ENCODE data around the gene CLSTN2.

DNA sequence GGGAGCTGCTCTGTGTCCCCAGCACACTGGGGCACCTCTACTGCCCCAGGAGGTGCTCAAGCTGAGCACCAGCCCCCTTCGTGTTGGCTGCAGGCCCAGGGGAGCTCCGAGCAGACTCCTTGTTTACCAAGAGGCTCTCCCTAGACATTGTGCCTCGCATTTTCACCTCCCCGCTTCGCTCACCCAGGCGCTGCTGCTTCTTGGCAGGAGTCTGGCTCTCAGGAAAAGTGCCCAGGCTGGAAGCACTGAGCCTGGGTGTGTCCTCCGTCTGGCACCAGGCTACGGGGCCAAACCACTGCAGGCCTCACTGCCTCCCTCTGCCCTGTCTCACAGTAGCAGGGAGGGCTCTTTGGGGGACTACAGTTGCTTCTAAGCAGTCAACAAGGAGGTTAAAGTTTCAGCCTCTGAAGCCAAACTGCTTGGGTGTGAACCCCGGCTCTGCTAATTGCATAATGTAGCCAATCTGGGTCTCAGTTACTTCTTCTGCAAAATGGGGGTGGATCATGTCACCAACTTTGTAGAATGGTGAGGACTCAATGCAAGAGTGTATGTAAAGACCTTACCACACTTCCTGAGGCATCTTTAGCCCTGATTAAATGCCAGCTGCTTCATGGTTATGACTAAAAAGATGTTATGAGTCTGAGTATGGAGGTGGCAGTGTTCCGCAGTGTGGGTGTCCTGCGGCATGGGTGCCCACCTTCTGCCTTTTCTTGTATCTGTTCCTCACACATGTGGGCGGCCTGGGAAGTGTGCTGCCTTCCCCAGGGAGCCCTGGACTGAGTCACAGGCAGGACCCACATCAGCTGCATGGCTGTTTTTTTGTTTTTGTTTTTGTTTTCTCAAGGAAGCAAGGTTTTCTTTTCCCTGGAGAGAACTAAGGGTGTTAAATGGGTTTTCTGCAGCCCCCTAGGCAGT lies 88.9 kb downstream of the CLSTN2 start:
- TF ChIP-seq POLR2A (IDR thresholded peaks at IDR 0.05; ENCODE audit: control extremely low read depth in 1 of 2, low read depth in 2 of 2, low read length in 2 of 2) (no peak), NRF1 (IDR thresholded peaks at IDR 0.05; ENCODE audit: low read depth, low read length) (no peak)
- TF ChIP-seq, protein P1, sequence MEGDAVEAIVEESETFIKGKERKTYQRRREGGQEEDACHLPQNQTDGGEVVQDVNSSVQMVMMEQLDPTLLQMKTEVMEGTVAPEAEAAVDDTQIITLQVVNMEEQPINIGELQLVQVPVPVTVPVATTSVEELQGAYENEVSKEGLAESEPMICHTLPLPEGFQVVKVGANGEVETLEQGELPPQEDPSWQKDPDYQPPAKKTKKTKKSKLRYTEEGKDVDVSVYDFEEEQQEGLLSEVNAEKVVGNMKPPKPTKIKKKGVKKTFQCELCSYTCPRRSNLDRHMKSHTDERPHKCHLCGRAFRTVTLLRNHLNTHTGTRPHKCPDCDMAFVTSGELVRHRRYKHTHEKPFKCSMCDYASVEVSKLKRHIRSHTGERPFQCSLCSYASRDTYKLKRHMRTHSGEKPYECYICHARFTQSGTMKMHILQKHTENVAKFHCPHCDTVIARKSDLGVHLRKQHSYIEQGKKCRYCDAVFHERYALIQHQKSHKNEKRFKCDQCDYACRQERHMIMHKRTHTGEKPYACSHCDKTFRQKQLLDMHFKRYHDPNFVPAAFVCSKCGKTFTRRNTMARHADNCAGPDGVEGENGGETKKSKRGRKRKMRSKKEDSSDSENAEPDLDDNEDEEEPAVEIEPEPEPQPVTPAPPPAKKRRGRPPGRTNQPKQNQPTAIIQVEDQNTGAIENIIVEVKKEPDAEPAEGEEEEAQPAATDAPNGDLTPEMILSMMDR (IDR thresholded peaks at IDR 0.05; ENCODE audit: control extremely low read depth in 1 of 3, insufficient read depth in 1 of 3, low read depth in 1 of 3, low read length in 3 of 3), result no peak

Data from H1 (cell line).